ENCODE measurements around the gene NFATC4.
"Not testable (repeated sequence)": the region's sequence is repeated elsewhere in the genome, so short reads cannot be mapped to it uniquely, and the experiment has no call there.

Gene NFATC4

GRCh38 chr14:24354482-24354825, 13.5 kb upstream of the NFATC4 start:
- not testable (repeated sequence) for H3K14ac ChIP-seq (ENCODE audit: low read length); H3K79me2 ChIP-seq (ENCODE audit: control insufficient read depth, insufficient read depth, low read length, poor library complexity); H2BK5ac ChIP-seq (ENCODE audit: low read depth, low read length, poor library complexity); H3K27me3 ChIP-seq (ENCODE audit: insufficient read depth, low read length); H4K12ac ChIP-seq (ENCODE audit: low read depth, low read length); H3K9me3 ChIP-seq (ENCODE audit: insufficient read depth, low read depth, low read length); H3K9ac ChIP-seq (ENCODE audit: low read length); H3K79me1 ChIP-seq (ENCODE audit: low read length); H4K91ac ChIP-seq (ENCODE audit: low read depth, low read length); H3K18ac ChIP-seq (ENCODE audit: low read length); H3K4ac ChIP-seq (ENCODE audit: low read depth, low read length); H2BK120ac ChIP-seq (ENCODE audit: insufficient read depth, low read length, poor library complexity); H3K23ac ChIP-seq (ENCODE audit: low read length); H3K36me3 ChIP-seq (ENCODE audit: control insufficient read depth in 1 of 2, insufficient read depth in 2 of 2, low read length in 2 of 2); H2BK12ac ChIP-seq (ENCODE audit: low read length); H3K4me1 ChIP-seq (ENCODE audit: control insufficient read depth in 1 of 2, insufficient read depth in 2 of 2, low read length in 2 of 2); DNase-seq; H3K4me3 ChIP-seq (ENCODE audit: low read depth, low read length); H3K4me2 ChIP-seq (ENCODE audit: low read length); H3K27ac ChIP-seq (ENCODE audit: low read depth, low read length); H2AK5ac ChIP-seq (ENCODE audit: low read length); H2AFZ ChIP-seq (ENCODE audit: insufficient read depth, low read length, poor library complexity); H4K8ac ChIP-seq (ENCODE audit: low read depth, low read length)
- WGBS (ENCODE audit: extremely low coverage, insufficient coverage, insufficient read length), result no CpG with 5 or more reads among the region's 3 CpGs

GRCh38 chr14:24355009-24355408, 13.0 kb upstream of the NFATC4 start:
- Histone ChIP-seq H3K23ac (ENCODE audit: low read length) (no peak overlapping the region), H3K4me1 (ENCODE audit: control insufficient read depth in 1 of 2, insufficient read depth in 2 of 2, low read length in 2 of 2) (no peaks in the 10 kb centered on the region), H2BK5ac (ENCODE audit: low read depth, low read length, poor library complexity) (no peak overlapping the region), H3K9me3 (ENCODE audit: insufficient read depth, low read depth, low read length) (no peaks in the 10 kb centered on the region), H3K4me2 (ENCODE audit: low read length) (no peak overlapping the region), H3K79me1 (ENCODE audit: low read length) (no peaks in the 10 kb centered on the region), H2AK5ac (ENCODE audit: low read length) (no peak overlapping the region), H3K27me3 (ENCODE audit: insufficient read depth, low read length) (peaks cover 5% of the 10 kb centered on the region), H4K91ac (ENCODE audit: low read depth, low read length) (no peak overlapping the region), H2AFZ (ENCODE audit: insufficient read depth, low read length, poor library complexity) (no peak overlapping the region), H3K4ac (ENCODE audit: low read depth, low read length) (no peak overlapping the region), H2BK12ac (ENCODE audit: low read length) (no peak overlapping the region), H4K12ac (ENCODE audit: low read depth, low read length) (no peak overlapping the region), H3K4me3 (ENCODE audit: low read depth, low read length) (no peak overlapping the region), H3K14ac (ENCODE audit: low read length) (no peak overlapping the region), H3K18ac (ENCODE audit: low read length) (no peak overlapping the region), H4K8ac (ENCODE audit: low read depth, low read length) (no peak overlapping the region), H3K79me2 (ENCODE audit: control insufficient read depth, insufficient read depth, low read length, poor library complexity) (no peaks in the 10 kb centered on the region), H3K27ac (ENCODE audit: low read depth, low read length) (no peak overlapping the region), H2BK120ac (ENCODE audit: insufficient read depth, low read length, poor library complexity) (no peak overlapping the region), H3K36me3 (ENCODE audit: control insufficient read depth in 1 of 2, insufficient read depth in 2 of 2, low read length in 2 of 2) (no peaks in the 10 kb centered on the region), H3K9ac (ENCODE audit: low read length) (no peak overlapping the region)
- DNase-seq, result no peak
- no CpG with 5 or more reads among the region's 7 CpGs for WGBS (ENCODE audit: extremely low coverage, insufficient coverage, insufficient read length)

- H3K4me1 ChIP-seq (ENCODE audit: control insufficient read depth in 1 of 2, insufficient read depth in 2 of 2, low read length in 2 of 2), result no peaks in the 10 kb centered on the region
- DNase-seq, result no peak
- H3K18ac ChIP-seq (ENCODE audit: low read length), result no peak overlapping the region
- H3K14ac ChIP-seq (ENCODE audit: low read length), result no peak overlapping the region
- no peak overlapping the region for H3K4me2 ChIP-seq (ENCODE audit: low read length)
- H2AFZ ChIP-seq (ENCODE audit: insufficient read depth, low read length, poor library complexity), result no peak overlapping the region
- no peak overlapping the region for H2BK5ac ChIP-seq (ENCODE audit: low read depth, low read length, poor library complexity)
- H4K8ac ChIP-seq (ENCODE audit: low read depth, low read length), result no peak overlapping the region
- no peak overlapping the region for H4K91ac ChIP-seq (ENCODE audit: low read depth, low read length)
- H3K23ac ChIP-seq (ENCODE audit: low read length), result no peak overlapping the region
- no peak overlapping the region for H3K27ac ChIP-seq (ENCODE audit: low read depth, low read length)
- H3K4me3 ChIP-seq (ENCODE audit: low read depth, low read length), result no peak overlapping the region
- no peak overlapping the region for H2BK120ac ChIP-seq (ENCODE audit: insufficient read depth, low read length, poor library complexity)
- H3K9ac ChIP-seq (ENCODE audit: low read length), result no peak overlapping the region
- H3K27me3 ChIP-seq (ENCODE audit: insufficient read depth, low read length), result peaks cover 5% of the 10 kb centered on the region
- H3K79me1 ChIP-seq (ENCODE audit: low read length), result no peaks in the 10 kb centered on the region
- no peak overlapping the region for H2BK12ac ChIP-seq (ENCODE audit: low read length)
- no CpG with 5 or more reads among the region's 4 CpGs for WGBS (ENCODE audit: extremely low coverage, insufficient coverage, insufficient read length)
- H3K79me2 ChIP-seq (ENCODE audit: control insufficient read depth, insufficient read depth, low read length, poor library complexity), result no peaks in the 10 kb centered on the region
- H4K12ac ChIP-seq (ENCODE audit: low read depth, low read length), result no peak overlapping the region
- H3K4ac ChIP-seq (ENCODE audit: low read depth, low read length), result no peak overlapping the region
- H3K36me3 ChIP-seq (ENCODE audit: control insufficient read depth in 1 of 2, insufficient read depth in 2 of 2, low read length in 2 of 2), result no peaks in the 10 kb centered on the region
- no peaks in the 10 kb centered on the region for H3K9me3 ChIP-seq (ENCODE audit: insufficient read depth, low read depth, low read length)
- no peak overlapping the region for H2AK5ac ChIP-seq (ENCODE audit: low read length)
Measured at GRCh38 chr14:24356208-24356607, 11.8 kb upstream of the NFATC4 start.

- Histone ChIP-seq H3K9ac (ENCODE audit: low read length) (no peak overlapping the region), H3K4me3 (ENCODE audit: low read depth, low read length) (no peak overlapping the region), H3K9me3 (ENCODE audit: insufficient read depth, low read depth, low read length) (no peaks in the 10 kb centered on the region), H2AFZ (ENCODE audit: insufficient read depth, low read length, poor library complexity) (no peak overlapping the region), H2BK120ac (ENCODE audit: insufficient read depth, low read length, poor library complexity) (no peak overlapping the region), H3K4ac (ENCODE audit: low read depth, low read length) (no peak overlapping the region), H2BK12ac (ENCODE audit: low read length) (no peak overlapping the region), H3K14ac (ENCODE audit: low read length) (no peak overlapping the region), H2AK5ac (ENCODE audit: low read length) (no peak overlapping the region), H3K18ac (ENCODE audit: low read length) (no peak overlapping the region), H3K79me2 (ENCODE audit: control insufficient read depth, insufficient read depth, low read length, poor library complexity) (no peaks in the 10 kb centered on the region), H3K36me3 (ENCODE audit: control insufficient read depth in 1 of 2, insufficient read depth in 2 of 2, low read length in 2 of 2) (no peaks in the 10 kb centered on the region), H3K27ac (ENCODE audit: low read depth, low read length) (no peak overlapping the region), H2BK5ac (ENCODE audit: low read depth, low read length, poor library complexity) (no peak overlapping the region), H4K12ac (ENCODE audit: low read depth, low read length) (no peak overlapping the region), H3K79me1 (ENCODE audit: low read length) (no peaks in the 10 kb centered on the region), H4K91ac (ENCODE audit: low read depth, low read length) (no peak overlapping the region), H3K27me3 (ENCODE audit: insufficient read depth, low read length) (no peaks in the 10 kb centered on the region), H3K4me2 (ENCODE audit: low read length) (no peak overlapping the region), H3K4me1 (ENCODE audit: control insufficient read depth in 1 of 2, insufficient read depth in 2 of 2, low read length in 2 of 2) (no peaks in the 10 kb centered on the region), H4K8ac (ENCODE audit: low read depth, low read length) (no peak overlapping the region), H3K23ac (ENCODE audit: low read length) (no peak overlapping the region)
- DNase-seq, result peak; percentile 28 to 78
- no CpG with 5 or more reads among the region's 3 CpGs for WGBS (ENCODE audit: extremely low coverage, insufficient coverage, insufficient read length)
Measured at GRCh38 chr14:24360281-24360680, 7.7 kb upstream of the NFATC4 start.
